Mesodermal cell (in vitro differentiated cells): ENCODE measurements around the gene ARHGEF5.
"Not testable (repeated sequence)": the region's sequence is repeated elsewhere in the genome, so short reads cannot be mapped to it uniquely, and the experiment has no call there.

Experiments
- H3K27ac ChIP-seq: 2 replicates; pipeline ENCODE4 v1.7.0; 2013; ENCODE audit warnings: mild to moderate bottlenecking, low read depth, low read length, moderate library complexity; ENCODE audit not compliant: severe bottlenecking
- H3K36me3 ChIP-seq: 2 replicates; pipeline ENCODE4 v1.7.1; 2013; ENCODE audit warnings: mild to moderate bottlenecking, low read length, moderate library complexity; ENCODE audit not compliant: control insufficient read depth, insufficient read depth
- H3K4me1 ChIP-seq: one replicate; pipeline ENCODE4 v1.7.1; 2013; ENCODE audit warnings: mild to moderate bottlenecking, low read length; ENCODE audit not compliant: insufficient read depth, control insufficient read depth, poor library complexity, severe bottlenecking
- H3K4me3 ChIP-seq: 2 replicates; pipeline ENCODE4 v1.7.0; 2013; ENCODE audit warnings: low read length, control low read depth, mild to moderate bottlenecking; ENCODE audit not compliant: insufficient read depth, poor library complexity, severe bottlenecking; ENCODE audit errors: extremely low read depth
- H3K9me3 ChIP-seq: 2 replicates; pipeline ENCODE4 v1.7.1; 2013; ENCODE audit warnings: mild to moderate bottlenecking, low read length, moderate library complexity; ENCODE audit not compliant: control insufficient read depth
- WGBS, 2 experiments: methylation state at CpG; one replicate each; pipeline ENCODE4 v1.1.5; 2013; ENCODE audit warnings: missing lambda C conversion rate in 2 of 2; ENCODE audit not compliant: insufficient coverage in 2 of 2; 5-methylcytosine and 5-hydroxymethylcytosine counted together

ARHGEF5 gene

GRCh38 chr7:144403102-144403501 is 47.9 kb downstream of the ARHGEF5 start:
- Histone ChIP-seq H3K9me3 (no peaks in the 10 kb centered on the region), H3K36me3 (no peaks in the 10 kb centered on the region), H3K4me1 (no peaks in the 10 kb centered on the region), H3K4me3 (no peak overlapping the region), H3K27ac (no peak overlapping the region)
- WGBS, 2 experiments, result 90 to 95% methylated on average over 4 to 8 of the region's 11 CpGs

GRCh38 chr7:144403649-144404061 is 48.5 kb downstream of the ARHGEF5 start, which contains the start of gene NOBOX:
TSS of gene NOBOX (minus strand) at chr7:144403693.
- Histone ChIP-seq H3K9me3 (no peaks in the 10 kb centered on the region), H3K4me3 (no peak within 1 kb of the TSS), H3K4me1 (no peaks in the 10 kb centered on the region), H3K36me3 (no peaks in the 10 kb centered on the region), H3K27ac (no peak within 1 kb of the TSS)
- WGBS, 2 experiments, result 89 to 99% methylated on average over 14 to 18 of the region's 39 CpGs

- Histone ChIP-seq H3K4me1 (no peaks in the 10 kb centered on the region), H3K36me3 (no peaks in the 10 kb centered on the region), H3K27ac (no peak overlapping the region), H3K9me3 (no peaks in the 10 kb centered on the region), H3K4me3 (no peak overlapping the region)
- WGBS, 2 experiments, result 85 to 97% methylated on average over 3 to 4 of the region's 4 CpGs
These were observed 49.7 kb downstream of the ARHGEF5 start for GRCh38 chr7:144404946-144405345.

- Histone ChIP-seq H3K9me3 (no peaks in the 10 kb centered on the region), H3K27ac (no peak overlapping the region), H3K4me3 (no peak overlapping the region), H3K36me3 (no peaks in the 10 kb centered on the region), H3K4me1 (no peaks in the 10 kb centered on the region)
- WGBS, 2 experiments, result 89% methylated on average over 11 of the region's 12 CpGs
These were observed 52.2 kb downstream of the ARHGEF5 start for GRCh38 chr7:144407266-144407931.

- no peak overlapping the region for H3K27ac ChIP-seq
- WGBS, 2 experiments, result 63 to 100% methylated on average over 1 to 2 of the region's 3 CpGs
- no peaks in the 10 kb centered on the region for H3K4me1 ChIP-seq
- no peaks in the 10 kb centered on the region for H3K36me3 ChIP-seq
- H3K4me3 ChIP-seq, result no peak overlapping the region
- H3K9me3 ChIP-seq, result no peaks in the 10 kb centered on the region
These were observed 52.9 kb downstream of the ARHGEF5 start for GRCh38 chr7:144408121-144408520.

- WGBS, 2 experiments, result 86 to 89% methylated on average over 4 of the region's 4 CpGs
- H3K4me1 ChIP-seq, result no peaks in the 10 kb centered on the region
- H3K27ac ChIP-seq, result no peak overlapping the region
- no peak overlapping the region for H3K4me3 ChIP-seq
- H3K36me3 ChIP-seq, result no peaks in the 10 kb centered on the region
- H3K9me3 ChIP-seq, result no peaks in the 10 kb centered on the region
These were observed 55.2 kb downstream of the ARHGEF5 start for GRCh38 chr7:144410441-144410840.

- Histone ChIP-seq H3K4me3 (no peak overlapping the region), H3K27ac (no peak overlapping the region), H3K4me1 (no peaks in the 10 kb centered on the region), H3K9me3 (no peaks in the 10 kb centered on the region), H3K36me3 (no peaks in the 10 kb centered on the region)
- WGBS, 2 experiments, result 50 to 71% methylated on average over 1 to 2 of the region's 3 CpGs
These were observed 59.6 kb downstream of the ARHGEF5 start for GRCh38 chr7:144414815-144415214.

GRCh38 chr7:144415858-144416257 is 60.7 kb downstream of the ARHGEF5 start:
- H3K9me3 ChIP-seq, result no peaks in the 10 kb centered on the region
- no peaks in the 10 kb centered on the region for H3K4me1 ChIP-seq
- H3K36me3 ChIP-seq, result no peaks in the 10 kb centered on the region
- no peak overlapping the region for H3K4me3 ChIP-seq
- no peak overlapping the region for H3K27ac ChIP-seq

DNA sequence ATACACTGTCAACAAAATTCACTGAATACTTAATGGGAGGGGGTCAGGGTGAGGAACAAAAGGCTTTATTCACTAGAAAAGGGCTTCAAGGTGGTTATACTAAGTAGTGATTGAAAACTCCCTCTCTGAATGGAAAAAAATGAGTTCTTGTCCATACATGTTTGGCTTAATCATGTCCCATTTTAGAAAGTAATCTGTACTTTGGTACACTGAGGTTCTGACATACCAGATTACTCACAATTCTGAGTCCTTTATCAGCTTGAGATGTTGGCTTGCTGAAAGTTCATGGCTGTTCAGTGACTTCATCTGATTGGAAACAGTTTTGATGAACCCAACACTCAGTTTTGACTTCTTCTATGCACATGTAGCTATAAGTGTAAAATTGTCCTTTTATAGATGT is 61.1 kb downstream of the ARHGEF5 start:
- Histone ChIP-seq H3K27ac (no peak overlapping the region), H3K9me3 (no peaks in the 10 kb centered on the region), H3K4me3 (no peak overlapping the region), H3K4me1 (no peaks in the 10 kb centered on the region), H3K36me3 (no peaks in the 10 kb centered on the region)

- not testable (repeated sequence) for H3K36me3 ChIP-seq, H3K27ac ChIP-seq, H3K4me1 ChIP-seq, H3K4me3 ChIP-seq, H3K9me3 ChIP-seq
- 100% methylated on average over 1 to 3 of the region's 4 CpGs for WGBS, 2 experiments
These were observed 63.7 kb downstream of the ARHGEF5 start for GRCh38 chr7:144418931-144419330.

- H3K9me3 ChIP-seq, result peaks cover 11% of the 10 kb centered on the region
- H3K4me1 ChIP-seq, H3K4me3 ChIP-seq, H3K36me3 ChIP-seq, H3K27ac ChIP-seq: not testable (repeated sequence)
- WGBS, 2 experiments, result 50% methylated on average over 2 of the region's 2 CpGs; no CpG with 5 or more reads in 1 of the 2 experiments
These were observed 72.3 kb downstream of the ARHGEF5 start for GRCh38 chr7:144427539-144427938.
